Activated CD4-positive, CD25-positive, alpha-beta regulatory T cell treated with anti-CD3 and anti-CD28 coated beads, Interleukin-2, amount 50 U/mL, for 72 hours (primary cell): ENCODE data around the gene C1orf105.

Source experiments
- DNase-seq: peaks from one replicate; pipeline ENCODE4 v3.0.0; 2021

C1orf105 gene

GRCh38 chr1:172397633-172398032 is 22.9 kb upstream of the C1orf105 start:
- no peak for DNase-seq

DNA sequence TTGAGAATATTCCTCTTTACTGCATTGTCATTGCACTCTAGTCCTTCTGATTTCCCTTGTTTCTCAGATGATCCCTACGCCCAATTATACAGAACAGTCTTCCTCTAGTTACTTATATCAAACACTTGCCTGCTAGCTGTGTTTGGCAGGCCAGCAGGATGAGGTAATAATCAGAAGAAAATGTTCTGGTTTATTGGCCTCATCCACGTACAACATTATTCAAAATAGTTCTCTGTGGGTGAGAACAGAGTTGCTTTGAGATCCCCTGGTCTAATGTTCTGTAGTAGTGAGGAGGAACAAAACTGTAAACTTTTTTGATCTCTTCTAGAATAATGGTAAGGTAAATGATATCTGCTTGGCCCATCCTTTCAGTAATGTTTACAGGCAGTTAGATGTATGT is 22.3 kb upstream of the C1orf105 start:
- no peak for DNase-seq

DNA sequence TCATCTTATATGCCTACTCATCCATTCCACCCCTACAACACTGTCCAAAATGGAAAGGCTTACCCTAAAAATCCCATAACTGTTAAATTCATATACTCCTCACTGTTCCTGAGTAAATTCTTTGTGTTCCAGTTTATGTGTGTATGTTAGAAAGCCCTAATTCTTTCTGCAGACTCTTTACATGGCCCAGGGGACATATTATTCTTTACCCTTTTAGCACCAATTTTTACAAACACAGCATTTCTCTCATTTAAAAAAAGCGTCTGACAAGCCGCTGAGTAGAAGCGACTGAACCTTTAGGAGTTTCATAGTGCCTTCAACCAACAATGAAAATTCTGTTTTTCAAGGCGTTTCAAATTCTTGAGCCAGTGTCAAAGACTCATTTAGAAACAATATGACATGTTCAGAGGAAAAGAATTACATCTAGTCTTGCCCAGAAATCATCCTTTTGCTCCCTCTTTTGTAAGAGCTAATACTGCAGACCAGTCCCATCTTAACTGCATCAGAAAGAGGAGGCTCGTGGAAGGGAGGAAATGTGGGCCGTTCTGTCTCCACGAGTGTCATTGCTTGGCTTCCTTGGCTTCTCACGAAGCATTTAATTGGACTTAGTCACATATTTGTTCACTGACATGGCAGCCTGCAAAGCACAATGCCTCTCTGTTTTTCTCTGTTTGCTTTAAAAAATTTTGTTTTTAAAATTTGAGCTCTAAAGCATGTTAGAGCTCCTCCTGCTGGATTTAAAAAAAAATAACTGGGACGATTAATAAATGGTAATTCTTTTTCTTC is 21.3 kb upstream of the C1orf105 start:
- DNase-seq, result no peak

DNA sequence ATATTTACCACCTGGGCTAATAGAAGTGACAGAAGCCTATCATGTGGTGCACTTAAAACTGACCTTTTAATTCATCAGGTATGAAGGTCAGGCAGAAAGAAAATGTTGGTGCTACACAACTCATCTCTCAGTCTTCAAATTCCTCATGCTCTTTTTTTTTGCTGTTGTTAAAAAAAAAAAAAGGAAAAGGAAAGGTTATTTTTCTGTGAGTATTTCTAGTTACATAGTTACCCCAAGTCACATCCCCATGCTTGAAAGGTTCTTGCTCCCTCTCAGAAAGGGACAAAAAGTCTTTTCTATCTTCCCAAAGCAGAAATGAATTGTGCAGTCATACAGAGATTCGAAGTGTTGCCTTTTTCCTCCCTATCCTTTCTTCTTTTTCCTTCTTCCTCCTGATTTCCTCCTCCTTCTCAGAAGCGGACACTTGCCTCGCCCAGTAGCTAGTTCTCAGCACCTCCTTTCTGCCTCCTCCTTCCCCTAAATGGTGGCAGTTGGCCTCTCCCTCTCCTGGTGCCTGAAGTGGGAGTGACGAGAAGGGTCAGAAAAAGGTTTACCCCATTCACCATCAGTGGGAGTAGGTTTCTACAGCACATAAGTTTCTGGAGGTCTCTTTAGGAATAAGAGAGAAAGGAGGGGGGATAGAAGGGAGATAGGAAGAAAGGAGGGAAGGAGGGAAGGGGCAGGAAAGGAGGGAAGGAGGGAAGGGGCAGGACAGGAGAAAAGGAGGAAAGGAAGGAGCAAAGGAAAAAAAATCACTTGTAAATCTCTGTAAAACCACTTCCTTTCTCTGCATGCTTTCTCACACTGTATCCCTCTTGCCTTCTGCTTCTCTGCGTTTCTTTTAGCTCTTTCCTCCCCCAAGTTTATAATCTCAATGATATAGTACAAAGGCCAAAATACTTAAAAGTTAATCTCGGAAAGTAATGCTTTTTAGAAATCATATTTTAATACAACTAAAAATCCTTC is 20.4 kb upstream of the C1orf105 start:
- no peak for DNase-seq

DNA sequence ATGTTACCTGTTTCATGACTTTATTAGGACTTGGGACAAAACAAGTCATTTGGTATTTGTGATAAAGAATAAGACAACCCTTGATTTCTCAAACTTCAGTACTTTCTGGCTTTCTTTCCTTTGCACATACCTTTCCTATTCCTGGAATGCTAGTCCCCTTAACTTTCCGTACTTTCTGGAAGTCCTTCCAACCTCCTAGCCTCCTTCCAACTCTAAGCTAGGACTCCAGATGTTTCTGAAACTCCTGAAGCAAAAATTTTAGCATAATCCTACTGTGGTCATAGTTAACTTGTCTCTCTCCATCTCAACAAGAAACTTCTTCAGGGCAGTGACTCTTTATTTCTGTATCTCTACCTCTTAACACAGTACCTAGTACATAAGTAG is 19.8 kb upstream of the C1orf105 start:
- DNase-seq, result no peak

DNA sequence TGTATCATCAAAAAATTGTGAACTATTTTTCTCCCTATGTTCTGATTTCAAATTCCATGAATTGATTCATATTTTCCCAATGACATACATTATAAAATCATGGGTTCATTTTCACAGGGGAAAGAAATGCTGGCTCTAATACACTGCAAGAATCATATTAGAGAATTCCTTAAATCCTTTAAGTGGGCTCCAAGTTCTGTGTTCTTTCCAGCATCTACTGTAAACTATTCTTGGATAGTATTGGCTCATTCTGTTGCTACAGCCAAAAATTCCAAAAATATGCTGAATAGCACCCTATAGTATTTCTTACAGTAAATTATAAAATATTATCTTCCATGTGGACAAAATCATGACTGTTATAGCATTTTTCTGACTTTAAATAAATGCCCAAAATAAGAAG is 19.0 kb upstream of the C1orf105 start:
- DNase-seq, result no peak

GRCh38 chr1:172401892-172402291 is 18.6 kb upstream of the C1orf105 start:
- DNase-seq, result no peak

DNA sequence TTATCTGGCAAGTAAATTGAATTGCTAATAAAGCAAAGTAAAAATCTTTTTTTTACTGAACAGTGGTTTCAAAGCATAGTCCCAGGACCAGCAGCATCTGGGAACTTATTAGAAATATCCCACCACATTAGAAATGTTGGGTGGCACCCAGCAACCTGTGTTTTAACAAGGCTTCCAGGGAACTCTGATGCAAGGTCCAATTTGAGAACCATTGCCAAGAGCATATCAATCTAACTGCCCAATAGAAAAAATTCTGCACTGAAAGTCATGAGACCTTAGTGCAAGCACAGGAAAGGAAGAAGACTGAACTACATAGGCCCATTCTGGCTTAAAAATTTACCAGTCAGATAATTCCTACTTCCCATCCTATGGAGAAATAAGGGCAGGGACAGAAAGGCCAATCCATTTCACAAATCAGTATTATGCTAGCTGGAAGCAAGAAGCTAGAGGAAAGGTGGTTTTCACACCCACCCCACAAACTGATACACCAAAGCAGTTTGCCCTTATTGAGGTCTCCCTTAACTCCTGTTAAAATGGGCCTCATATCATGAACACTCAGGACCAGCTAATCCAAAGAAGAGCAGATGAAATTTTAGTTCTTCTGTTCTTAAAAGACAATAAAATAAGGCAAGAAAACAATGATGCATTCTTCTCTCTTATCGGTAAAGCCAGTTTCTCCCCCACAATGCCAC is 17.5 kb upstream of the C1orf105 start:
- no peak for DNase-seq

- no peak for DNase-seq
Observed at GRCh38 chr1:172404121-172404520, 16.4 kb upstream of the C1orf105 start.

- no peak for DNase-seq
Observed at GRCh38 chr1:172405912-172406311, 14.6 kb upstream of the C1orf105 start.

DNA sequence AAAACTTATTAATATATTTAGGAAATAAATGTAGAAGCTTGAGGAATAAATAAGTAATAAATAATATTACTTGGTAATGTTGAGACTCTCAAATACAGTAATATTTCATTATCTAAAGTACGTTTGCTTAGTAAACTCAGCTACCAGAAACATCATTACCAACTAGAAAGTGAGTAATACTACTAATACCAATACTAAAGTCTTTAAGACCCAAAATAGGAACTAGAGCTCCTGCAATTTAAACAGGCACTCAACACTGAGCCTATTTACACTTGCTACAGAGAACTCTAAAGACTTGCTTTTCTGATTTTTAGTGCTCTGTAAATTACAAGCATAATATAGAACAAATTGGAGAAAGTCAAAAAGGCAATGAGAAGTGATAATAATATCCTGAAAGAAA is 13.5 kb upstream of the C1orf105 start:
- DNase-seq, result no peak

GRCh38 chr1:172408958-172409357 is 11.5 kb upstream of the C1orf105 start:
- no peak for DNase-seq

DNA sequence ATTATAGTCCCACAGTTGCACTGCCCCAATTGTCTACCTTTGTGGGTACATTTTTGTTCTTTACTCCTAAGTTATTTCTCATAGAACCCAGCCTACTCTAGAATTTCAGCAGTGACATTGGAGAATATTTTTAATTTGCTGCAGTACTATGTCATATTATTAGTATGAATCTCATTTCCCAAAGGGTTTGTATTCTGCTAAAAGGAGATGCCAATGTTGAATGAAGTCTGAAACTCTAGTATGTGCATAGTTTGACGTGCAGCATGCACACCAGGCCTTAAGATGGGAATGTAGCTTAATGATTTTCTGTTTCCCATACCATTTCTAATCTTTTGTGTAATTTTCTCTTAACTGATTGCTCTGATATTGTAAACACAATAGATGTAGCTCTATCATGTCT is 10.5 kb upstream of the C1orf105 start:
- no peak for DNase-seq

- DNase-seq, result no peak
Observed at GRCh38 chr1:172411791-172412338, 8.6 kb upstream of the C1orf105 start.

DNA sequence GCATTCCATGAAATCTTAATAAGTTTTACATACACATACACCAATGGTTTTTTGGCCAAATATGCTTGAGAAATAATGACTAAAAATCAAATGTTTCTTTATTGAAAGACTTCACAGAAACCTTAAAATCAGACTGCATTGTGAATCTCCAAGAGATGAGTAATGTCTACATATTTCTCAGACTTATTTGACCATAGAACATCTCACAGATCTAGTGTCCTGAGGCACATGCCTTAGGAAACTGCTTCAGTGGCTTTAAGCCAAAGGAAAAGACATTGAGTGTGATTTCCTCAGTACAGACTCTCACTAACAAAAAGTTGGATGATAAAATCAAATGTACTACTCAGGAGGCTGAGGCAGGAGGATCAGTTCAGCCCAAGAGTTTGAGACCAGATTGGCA is 6.2 kb upstream of the C1orf105 start:
- DNase-seq, result no peak

- no peak for DNase-seq
Observed at GRCh38 chr1:172416496-172417035, 3.9 kb upstream of the C1orf105 start.

GRCh38 chr1:172417557-172417956 is 2.9 kb upstream of the C1orf105 start:
- no peak for DNase-seq

- DNase-seq, result no peak
Observed at GRCh38 chr1:172421974-172422604, 1.6 kb downstream of the C1orf105 start.

GRCh38 chr1:172423336-172423735 is 2.9 kb downstream of the C1orf105 start:
- no peak for DNase-seq

DNA sequence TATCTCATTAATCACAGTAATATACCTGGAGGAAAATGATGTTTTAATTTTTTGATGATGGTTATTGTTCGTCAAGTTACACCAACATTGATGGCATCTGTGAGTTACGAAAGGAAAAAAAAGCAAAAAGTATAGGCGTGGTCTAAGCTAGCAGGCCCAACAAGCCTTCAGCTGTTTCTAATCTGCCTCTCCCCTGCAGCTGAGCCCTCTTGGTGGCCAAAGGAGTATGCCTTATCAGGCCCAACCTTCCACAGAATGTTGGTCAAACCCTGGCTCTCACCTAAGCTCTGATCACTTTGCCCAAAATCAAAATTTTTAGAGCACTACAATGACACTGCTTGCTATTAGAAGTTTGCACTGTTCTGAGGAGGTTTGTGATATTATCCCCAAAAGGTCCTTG is 4.9 kb downstream of the C1orf105 start:
- no peak for DNase-seq

GRCh38 chr1:172427191-172427590 is 6.7 kb downstream of the C1orf105 start:
- no peak for DNase-seq
